NCI-H128 (cell line): ENCODE measurements around the gene UBE2H.
"Not testable (repeated sequence)": the region's sequence is repeated elsewhere in the genome, so short reads cannot be mapped to it uniquely, and the experiment has no call there.

Source experiments
- DNase-seq: peaks from one replicate; lab custom pipeline; 2025; ENCODE audit not compliant: unreplicated experiment; lab: John Stamatoyannopoulos, UW

Gene UBE2H

DNA sequence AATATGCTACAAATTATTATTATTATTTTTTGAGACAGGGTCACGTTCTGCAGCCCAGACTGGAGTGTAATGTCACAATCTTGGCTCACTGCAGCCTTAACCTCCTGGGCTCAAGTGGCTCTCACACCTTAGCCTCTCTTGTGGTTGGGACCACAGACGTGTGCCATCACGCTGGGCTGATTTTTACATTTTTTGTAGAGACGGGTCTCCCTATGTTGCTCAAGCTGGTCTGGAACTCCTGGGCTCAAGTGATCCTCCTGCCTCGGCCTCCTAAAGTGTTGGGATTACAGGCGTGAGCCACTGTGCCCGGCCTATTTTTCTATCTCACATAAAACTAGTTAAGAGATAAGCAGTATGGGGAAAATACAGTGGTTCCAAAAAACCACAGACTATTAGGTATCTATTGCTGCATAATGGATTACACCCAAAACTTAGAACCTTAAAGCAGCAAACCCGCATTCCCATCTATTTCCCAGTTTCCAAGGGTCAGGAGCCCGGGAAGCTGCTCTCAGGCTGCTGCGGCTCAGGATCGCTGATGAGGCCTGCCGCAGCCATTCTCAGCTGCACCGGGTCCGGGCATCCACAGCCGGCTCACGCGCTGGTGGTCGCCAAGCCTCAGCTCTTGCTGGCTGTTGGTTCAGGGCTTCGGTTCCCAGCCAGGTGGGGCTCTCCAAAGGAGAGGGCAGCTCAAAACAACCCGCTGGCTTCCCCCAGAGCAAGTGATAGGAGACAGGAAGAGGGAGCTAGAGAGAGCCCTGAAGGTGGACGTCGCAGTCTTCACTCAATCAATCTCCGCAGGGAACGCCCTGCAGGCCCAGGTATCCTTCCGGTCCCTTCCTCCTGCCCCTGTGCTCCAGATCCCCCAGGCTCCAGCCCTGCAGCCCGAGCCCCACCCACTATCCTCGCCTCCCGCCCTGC lies 128.2 kb downstream of the UBE2H start:
- DNase-seq, result peak; percentile 44

DNA sequence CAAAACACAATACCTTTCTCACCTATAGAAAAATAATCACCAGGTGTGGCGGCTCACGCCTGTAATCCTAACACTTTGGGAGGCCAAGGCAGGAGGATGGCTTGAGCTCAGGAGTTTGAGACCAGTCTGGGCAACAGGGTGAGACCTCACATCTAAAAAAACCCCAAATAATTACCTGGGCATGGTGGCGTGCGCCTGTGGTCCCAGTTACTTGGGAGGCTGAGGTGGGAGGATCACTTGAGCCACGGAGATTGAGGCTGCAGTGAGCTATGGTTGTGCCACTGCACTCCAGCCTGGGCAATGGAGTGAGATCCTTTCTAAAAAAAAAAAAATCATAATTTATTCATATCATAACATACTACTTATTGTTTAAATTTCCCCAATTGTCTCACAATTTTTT lies 129.6 kb downstream of the UBE2H start:
- not testable (repeated sequence) for DNase-seq

- no peak for DNase-seq
Measured at GRCh38 chr7:129821476-129821875, 131.3 kb downstream of the UBE2H start.

- no peak for DNase-seq
Measured at GRCh38 chr7:129816742-129817141, 136.0 kb downstream of the UBE2H start.

DNA sequence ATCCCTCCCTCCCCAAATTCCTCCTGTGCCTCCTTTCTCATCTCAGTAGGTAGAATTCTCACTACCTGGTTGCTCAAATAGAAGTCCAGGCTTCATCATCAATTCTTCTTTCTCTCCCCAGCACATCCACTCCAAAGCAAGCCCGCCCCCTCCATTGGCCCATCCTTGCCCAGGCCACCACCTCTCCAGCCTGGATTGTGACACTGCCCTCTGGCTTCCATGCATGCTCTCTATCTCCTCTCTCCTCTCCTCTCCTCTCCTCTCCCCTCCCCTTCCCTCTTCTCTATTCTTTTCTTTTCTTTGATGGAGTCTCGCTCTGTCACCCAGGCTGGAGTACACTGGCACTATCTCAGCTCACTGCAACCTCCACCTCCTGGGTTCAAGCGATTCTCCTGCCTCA lies 144.9 kb downstream of the UBE2H start:
- DNase-seq, result no peak

DNA sequence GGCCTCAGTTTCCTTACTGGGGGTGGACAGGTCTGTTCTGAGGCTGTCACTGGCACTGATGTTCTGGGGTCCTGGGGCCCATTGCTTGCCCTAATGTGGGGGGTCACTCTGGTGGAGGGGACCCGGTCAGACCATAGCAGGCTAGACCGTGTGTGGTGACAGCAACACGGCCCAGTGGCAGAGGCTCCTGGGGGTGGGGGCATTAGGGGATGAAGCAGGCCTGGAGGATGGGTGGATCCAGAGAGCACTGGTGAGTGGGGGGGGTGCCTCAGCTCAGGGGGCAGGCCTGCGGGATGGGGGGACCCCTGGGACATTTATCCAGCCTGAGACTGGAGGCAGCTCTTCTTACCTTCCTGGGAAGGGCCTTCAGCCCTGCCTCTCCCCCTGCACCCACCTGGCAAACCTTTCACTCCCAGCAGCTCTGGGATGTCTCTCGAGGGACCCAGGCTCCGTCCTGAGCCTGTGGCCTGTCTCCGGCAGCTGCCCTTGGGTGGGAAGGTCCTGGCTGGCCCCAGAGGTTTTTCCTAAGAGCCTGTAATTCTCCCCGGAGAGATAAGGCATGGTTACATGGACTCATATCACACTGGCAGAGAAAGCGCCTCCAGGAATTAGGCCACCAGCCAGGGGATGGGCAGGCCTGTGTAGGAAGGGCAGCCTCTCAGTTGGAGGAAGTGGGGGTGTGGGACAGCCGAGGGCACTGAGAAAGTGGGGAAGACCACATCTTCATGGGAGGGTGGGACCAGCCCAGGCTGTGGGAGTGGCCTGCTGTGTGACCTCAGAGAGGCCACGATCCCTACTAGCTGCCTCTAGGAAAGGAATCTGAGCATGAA lies 147.7 kb downstream of the UBE2H start:
- no peak for DNase-seq

DNA sequence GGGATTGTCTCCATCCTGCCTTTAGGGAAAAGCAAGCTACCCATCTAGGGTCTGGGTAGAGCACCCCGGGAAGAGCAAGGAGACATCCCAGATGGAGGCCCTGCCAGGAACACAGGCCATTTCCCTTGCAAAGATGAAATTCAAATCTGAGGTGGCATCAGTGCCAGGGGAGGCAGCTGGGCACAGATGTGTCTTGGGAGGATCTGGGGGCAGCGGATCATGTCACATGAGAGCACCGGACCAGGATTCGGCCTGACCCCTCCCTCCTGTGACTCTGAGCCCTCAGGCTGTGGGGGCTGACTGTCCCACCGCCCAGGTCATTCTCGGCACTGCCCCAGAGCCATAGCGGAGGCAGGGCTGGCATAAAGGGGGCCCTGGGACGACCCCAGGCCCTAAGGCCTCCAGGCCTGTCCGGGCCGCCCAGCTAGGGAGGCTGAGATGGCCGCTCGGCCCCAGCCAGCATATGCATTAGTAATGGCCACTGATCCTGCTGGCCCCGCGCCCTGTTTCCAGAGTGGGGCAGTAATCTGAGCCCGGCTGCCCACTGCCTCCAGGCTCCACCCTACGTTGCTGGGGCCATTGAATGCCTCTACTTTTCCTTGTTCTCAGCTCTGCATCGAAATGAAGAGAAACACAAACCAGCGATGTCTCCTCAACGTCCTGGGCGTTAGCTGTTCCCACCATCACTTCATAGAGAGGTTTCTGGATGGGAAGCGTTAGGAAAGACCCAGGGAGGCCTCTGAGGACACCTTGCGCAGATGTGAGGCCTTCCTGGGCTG lies 148.5 kb downstream of the UBE2H start:
- no peak for DNase-seq

- no peak for DNase-seq
Measured at GRCh38 chr7:129803546-129804081, 149.1 kb downstream of the UBE2H start.

GRCh38 chr7:129801882-129802281 lies 150.9 kb downstream of the UBE2H start:
- DNase-seq, result no peak

GRCh38 chr7:129800901-129801300 lies 151.9 kb downstream of the UBE2H start:
- no peak for DNase-seq

DNA sequence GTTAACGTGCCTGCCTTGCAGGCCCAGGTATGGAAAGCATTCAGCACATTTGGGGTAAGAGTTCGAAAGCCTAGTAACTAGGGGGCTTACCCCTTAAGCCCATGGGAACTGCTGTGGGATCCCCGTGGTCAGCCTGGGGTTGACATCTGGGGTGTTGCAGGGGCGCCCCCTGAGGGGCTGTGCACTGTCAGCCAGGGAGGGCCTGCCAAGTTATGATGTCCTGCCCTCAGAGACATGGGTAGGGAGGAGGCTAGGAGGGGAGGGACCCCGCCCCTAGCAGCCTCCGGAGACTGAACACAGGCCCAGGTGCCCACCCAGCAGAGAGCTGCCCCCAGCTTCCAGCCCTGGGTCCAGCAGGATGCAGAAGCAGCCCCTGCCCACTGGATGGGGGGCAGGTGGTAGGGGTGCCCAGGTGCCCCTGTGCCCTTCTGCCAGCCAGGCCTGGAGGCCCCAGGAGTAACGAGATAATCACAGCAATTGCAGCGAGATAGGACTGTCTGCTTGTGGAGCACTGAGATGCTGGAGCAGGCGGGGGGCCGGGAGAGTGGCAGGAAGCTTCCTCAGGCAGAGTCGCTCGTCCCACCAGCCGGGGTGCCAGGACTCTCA lies 153.3 kb downstream of the UBE2H start:
- no peak for DNase-seq

DNA sequence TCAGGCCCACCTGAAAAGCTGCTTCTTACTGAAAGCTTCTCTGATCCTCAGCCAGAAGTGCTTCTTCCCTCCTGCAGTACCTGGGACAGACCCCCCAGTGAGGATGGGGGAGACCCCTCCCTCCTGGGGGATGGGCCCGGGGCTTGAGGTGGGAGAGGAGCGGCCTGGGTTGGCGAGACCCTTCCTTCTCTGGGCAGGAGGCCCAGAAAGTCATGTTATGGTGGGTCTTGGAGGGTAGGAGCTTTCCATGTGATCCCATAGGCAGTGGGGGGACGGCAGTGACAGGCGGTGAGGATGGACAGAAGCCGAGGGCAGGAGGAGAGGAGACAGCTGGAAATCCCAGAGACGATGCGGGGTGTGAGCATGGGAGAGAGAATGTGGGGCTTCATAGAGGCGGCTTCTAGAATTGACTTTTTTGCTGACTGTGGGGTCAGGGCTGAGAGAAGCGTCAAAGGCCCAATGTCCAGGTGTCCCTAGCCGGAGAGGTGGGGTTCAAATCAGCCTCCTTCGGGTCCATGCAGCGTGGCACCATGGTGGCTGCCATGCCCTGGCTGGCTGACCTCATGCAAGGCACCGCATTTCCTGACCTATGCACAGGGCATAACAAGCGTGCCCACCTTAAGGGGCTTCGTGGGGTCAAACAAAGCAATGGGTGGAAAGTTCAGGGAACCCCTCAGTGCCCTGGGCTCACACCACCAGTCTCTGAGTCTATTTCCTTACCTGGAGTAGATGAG lies 154.0 kb downstream of the UBE2H start:
- no peak for DNase-seq

DNA sequence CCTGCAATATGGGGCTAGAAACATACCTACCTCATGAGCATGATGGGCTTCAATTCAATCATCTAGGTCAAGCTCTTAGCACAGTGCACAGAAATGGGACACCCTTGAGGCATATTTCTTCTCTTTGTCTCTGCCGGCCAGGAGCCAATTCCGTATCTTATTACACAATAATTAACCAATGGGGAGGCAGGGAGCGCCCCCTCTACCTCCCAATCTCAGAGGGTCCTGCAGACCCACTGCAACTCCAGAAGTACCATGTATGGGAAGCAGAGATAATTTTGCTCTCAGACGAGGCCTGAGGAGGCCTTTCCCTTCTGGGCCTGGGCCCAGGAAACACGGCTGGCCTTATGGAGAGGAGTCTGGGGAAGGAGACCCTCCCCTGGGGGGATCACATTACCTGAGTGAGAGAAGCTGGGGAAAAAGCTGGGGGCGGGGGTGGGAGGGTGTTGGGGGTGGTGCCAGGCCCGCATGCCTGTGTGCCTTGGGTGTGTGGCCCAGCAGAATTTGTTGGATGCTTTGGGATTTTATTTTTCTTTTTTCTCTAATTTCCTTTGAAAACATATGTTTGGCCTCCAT lies 155.5 kb downstream of the UBE2H start:
- DNase-seq, result no peak

DNA sequence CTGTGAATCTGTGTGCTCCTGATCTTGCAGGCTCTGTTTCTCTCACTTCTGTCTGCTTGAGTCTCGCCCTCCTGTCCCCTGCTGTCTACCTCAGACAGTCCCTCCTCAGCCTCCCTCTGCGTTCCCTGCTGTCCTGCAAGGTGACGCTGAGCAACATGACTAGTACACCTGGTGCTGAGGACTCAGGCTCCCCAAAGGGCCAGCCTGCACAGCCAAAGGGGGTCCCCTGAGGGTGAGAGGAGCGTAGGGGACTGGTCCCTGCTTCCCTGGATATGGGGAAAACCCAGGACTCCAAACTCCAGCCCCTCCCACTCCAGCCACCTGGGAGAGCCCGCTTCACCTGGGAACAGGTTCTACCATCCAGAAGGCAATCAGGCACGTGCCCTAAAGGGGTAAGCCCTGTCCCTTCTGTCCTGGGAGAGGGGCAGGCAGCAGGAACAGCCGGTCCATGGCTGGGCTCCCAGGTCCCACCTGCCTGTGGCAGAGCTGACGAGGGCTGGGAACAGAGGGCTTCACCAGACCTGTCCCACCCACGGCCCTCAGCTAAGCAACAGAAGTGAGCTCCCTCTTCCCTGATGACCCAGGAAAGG lies 156.5 kb downstream of the UBE2H start:
- no peak for DNase-seq

DNA sequence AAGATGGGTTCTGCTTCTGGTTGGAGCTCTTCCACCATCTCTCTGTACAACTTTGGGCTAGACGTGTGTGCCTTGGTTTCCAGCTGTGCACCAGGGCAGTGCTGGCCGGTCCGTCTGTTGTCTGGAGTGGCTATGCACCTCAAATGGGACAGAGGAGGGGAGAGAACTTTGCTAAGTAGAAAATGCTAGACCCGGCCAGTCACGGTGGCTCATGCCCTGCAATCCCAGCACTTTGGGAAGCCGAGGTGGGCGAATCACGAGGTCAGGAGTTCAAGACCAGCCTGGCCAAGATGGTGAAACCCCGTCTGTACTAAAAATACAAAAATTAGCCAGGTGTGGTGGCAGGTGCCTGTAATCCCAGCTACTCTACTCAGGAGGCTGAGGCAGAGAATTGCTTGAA lies 158.3 kb downstream of the UBE2H start:
- DNase-seq, result not testable (repeated sequence)

GRCh38 chr7:129793506-129794310 lies 159.1 kb downstream of the UBE2H start:
- DNase-seq, result no peak

DNA sequence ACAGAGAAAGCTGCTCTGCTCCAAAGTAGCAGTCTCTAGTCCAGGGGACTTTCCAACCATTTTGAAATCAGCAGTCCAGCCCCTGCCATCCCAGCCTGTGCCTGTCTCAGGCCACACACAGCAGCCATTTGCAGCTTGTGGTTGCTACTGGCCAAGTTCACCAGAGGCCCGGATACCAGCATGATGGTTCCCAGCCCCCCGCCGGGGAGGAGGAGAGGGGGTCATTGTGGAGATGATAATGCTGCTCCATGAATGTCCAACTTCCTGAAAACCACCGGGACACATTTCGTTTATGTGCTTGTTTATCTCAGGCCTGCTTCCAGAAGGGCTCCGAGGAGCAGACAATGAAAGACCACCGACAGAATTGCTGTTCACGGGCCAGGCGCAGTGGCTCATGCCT lies 160.0 kb downstream of the UBE2H start:
- no peak for DNase-seq

DNA sequence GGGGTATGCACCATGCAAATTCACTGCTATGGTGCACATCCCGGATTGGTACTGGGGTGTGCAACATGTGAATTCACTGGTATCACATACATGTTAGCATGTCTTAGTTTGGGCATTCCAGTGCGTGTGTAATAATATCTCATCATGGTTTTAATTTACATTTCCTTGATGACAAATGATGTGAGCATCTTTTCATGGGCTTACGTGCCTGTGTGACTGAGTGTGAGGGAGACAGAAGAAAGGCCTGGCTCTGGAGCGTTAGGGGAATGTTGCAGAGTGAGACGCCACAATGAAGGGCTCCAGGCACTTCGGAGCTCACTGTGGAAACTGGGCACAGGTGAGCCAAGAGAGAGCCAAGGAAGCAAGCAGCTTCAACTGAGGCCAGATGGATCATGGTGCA lies 162.6 kb downstream of the UBE2H start:
- DNase-seq, result no peak
